Urothelium cell line (cell line): ENCODE measurements around the gene IGLON5.

Source experiments
- DNase-seq: peaks from one replicate; pipeline ENCODE4 v3.0.0; 2011; ENCODE audit warnings: low spot score, mixed read lengths
- FAIRE-seq: peaks from 2 replicates; lab custom pipeline; 2011; peaks lifted over from hg19 to GRCh38; lab: Jason Lieb, UNC

Gene IGLON5

GRCh38 chr19:51337861-51338562, 26.6 kb downstream of the IGLON5 start:
- DNase-seq = no peak
- no peak for FAIRE-seq

- FAIRE-seq (peak; percentile 50), DNase-seq (peak; percentile 93)
Measured at GRCh38 chr19:51338563-51339312, 27.3 kb downstream of the IGLON5 start.

- DNase-seq (peak; percentile 38), FAIRE-seq (no peak)
Measured at GRCh38 chr19:51339313-51339686, 27.9 kb downstream of the IGLON5 start.

- DNase-seq (peak; percentile 99), FAIRE-seq (peak; percentile 44)
Measured at GRCh38 chr19:51339687-51340656, 28.5 kb downstream of the IGLON5 start.

GRCh38 chr19:51341066-51341465, 29.6 kb downstream of the IGLON5 start:
- FAIRE-seq = no peak

GRCh38 chr19:51341976-51342580, 30.6 kb downstream of the IGLON5 start, which contains the start of gene VSIG10L:
VSIG10L (minus strand) TSS chr19:51342139; CDS start chr19:51342124, 15 bp downstream.
- DNase-seq (no peak), FAIRE-seq (no peak)

More at GRCh38 chr19:51341066-51341465, 29.6 kb downstream of the IGLON5 start:
- no peak for DNase-seq

GRCh38 chr19:51342631-51343569, 31.5 kb downstream of the IGLON5 start:
- FAIRE-seq = no peak
- DNase-seq = no peak

GRCh38 chr19:51345076-51345620, 33.7 kb downstream of the IGLON5 start:
- DNase-seq (no peak), FAIRE-seq (no peak)

GRCh38 chr19:51346742-51347141, 35.3 kb downstream of the IGLON5 start:
- no peak for DNase-seq
- FAIRE-seq = no peak

- FAIRE-seq (no peak), DNase-seq (no peak)
Measured at GRCh38 chr19:51347209-51347928, 35.9 kb downstream of the IGLON5 start.

- no peak for FAIRE-seq
Measured at GRCh38 chr19:51351266-51351990, 40.0 kb downstream of the IGLON5 start.

GRCh38 chr19:51352783-51353360, 41.4 kb downstream of the IGLON5 start:
- FAIRE-seq = no peak
- no peak for DNase-seq

More at GRCh38 chr19:51351266-51351990, 40.0 kb downstream of the IGLON5 start:
- no peak for DNase-seq

- no peak for FAIRE-seq
- DNase-seq = no peak
Measured at GRCh38 chr19:51354103-51354741, 42.8 kb downstream of the IGLON5 start.

GRCh38 chr19:51354742-51355148, 43.3 kb downstream of the IGLON5 start:
- no peak for DNase-seq
- no peak for FAIRE-seq

GRCh38 chr19:51356159-51356801, 44.8 kb downstream of the IGLON5 start:
- DNase-seq = no peak
- FAIRE-seq = no peak

- FAIRE-seq = no peak
- DNase-seq = no peak
Measured at GRCh38 chr19:51357952-51358351, 46.5 kb downstream of the IGLON5 start.
